ENCODE measurements around the gene FAM89A. TPM values are rescaled to one million over a fixed set of nuclear protein-coding genes. Genes with fewer than 3 reads are reported as not detected.

Gene FAM89A
- total and polyA plus RNA-seq, 2 of the 8 experiments (the other 6 are each of a cell fraction or from before 2014, with no cell fraction given) = 2.1 to 2.2 TPM

DNA sequence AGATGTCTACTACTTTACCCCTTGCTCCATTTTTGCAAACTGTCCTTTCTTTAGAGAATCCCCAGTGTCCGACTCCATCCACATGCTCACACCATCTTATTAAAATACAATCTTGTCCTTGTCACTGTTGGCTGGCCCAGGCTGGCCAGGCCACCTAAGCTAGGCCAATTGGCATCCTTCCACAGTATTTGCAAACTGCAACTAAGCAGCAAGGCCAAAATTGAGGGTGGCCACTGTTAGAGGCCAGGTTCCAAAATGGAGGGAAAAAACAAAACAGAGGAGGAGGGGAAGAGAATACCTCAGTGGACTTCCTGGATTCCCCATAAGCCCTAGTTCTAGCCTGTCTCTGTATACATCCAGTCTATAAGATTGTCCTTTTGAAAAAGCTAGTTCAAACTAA, 4.3 kb downstream of the FAM89A start (continued):
- TF ChIP-seq, protein P1, sequence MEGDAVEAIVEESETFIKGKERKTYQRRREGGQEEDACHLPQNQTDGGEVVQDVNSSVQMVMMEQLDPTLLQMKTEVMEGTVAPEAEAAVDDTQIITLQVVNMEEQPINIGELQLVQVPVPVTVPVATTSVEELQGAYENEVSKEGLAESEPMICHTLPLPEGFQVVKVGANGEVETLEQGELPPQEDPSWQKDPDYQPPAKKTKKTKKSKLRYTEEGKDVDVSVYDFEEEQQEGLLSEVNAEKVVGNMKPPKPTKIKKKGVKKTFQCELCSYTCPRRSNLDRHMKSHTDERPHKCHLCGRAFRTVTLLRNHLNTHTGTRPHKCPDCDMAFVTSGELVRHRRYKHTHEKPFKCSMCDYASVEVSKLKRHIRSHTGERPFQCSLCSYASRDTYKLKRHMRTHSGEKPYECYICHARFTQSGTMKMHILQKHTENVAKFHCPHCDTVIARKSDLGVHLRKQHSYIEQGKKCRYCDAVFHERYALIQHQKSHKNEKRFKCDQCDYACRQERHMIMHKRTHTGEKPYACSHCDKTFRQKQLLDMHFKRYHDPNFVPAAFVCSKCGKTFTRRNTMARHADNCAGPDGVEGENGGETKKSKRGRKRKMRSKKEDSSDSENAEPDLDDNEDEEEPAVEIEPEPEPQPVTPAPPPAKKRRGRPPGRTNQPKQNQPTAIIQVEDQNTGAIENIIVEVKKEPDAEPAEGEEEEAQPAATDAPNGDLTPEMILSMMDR (IDR thresholded peaks at IDR 0.05; ENCODE audit: control extremely low read depth in 1 of 3, insufficient read depth in 1 of 3, low read depth in 1 of 3, low read length in 3 of 3) = no peak
- TF ChIP-seq SP4 (IDR thresholded peaks at IDR 0.05; ENCODE audit: low read length) (no peak), GABPA (IDR thresholded peaks at IDR 0.05; ENCODE audit: borderline replicate concordance, insufficient read depth, low read length) (no peak), TBP (IDR thresholded peaks at IDR 0.05; ENCODE audit: low read depth, low read length) (no peak), BCL11A (IDR thresholded peaks at IDR 0.05; ENCODE audit: low read depth in 2 of 2, low read length in 2 of 2) (no peak), KDM1A (IDR thresholded peaks at IDR 0.05; ENCODE audit: borderline replicate concordance, low read length) (no peak), NANOG (IDR thresholded peaks at IDR 0.05; ENCODE audit: insufficient read depth, low read depth, low read length, poor library complexity, severe bottlenecking) (no peak), RXRA (IDR thresholded peaks at IDR 0.05; ENCODE audit: insufficient read depth, low read depth, low read length) (no peak)
- TF ChIP-seq, protein P2, sequence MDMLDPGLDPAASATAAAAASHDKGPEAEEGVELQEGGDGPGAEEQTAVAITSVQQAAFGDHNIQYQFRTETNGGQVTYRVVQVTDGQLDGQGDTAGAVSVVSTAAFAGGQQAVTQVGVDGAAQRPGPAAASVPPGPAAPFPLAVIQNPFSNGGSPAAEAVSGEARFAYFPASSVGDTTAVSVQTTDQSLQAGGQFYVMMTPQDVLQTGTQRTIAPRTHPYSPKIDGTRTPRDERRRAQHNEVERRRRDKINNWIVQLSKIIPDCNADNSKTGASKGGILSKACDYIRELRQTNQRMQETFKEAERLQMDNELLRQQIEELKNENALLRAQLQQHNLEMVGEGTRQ (IDR thresholded peaks at IDR 0.05; ENCODE audit: low read length) = no peak
